Measurements from ENCODE around the gene PBX4. TPM values are rescaled to one million over a fixed set of nuclear protein-coding genes. Genes with fewer than 3 reads are reported as not detected.

The PBX4 gene
- total and polyA plus RNA-seq, 10 of the 15 experiments (the other 5 are each of a cell fraction or from before 2014, with no cell fraction given) = 0.18 to 17.3 (median 4.2) TPM

Other genes with a start within 250 kb of the PBX4 start
Only the 7 nearest of the 12 such genes appear.
- gene NDUFA13, start 102.5 kb downstream of the PBX4 start, total RNA-seq (2014; rRNA removed) = 263 and 284 TPM in 2 replicates
- gene NDUFA13, start 102.5 kb downstream of the PBX4 start, total RNA-seq (2014; rRNA removed; fragmentation: Illumina TruSeq; extraction: Trizol) = 303 and 329 TPM in 2 replicates
- 462 and 473 TPM in 2 replicates for gene NDUFA13, start 102.5 kb downstream of the PBX4 start, total RNA-seq (2021)
- gene NDUFA13, start 102.5 kb downstream of the PBX4 start, polyA plus RNA-seq (2011; rRNA removed) = 282 and 475 TPM in 2 replicates
- gene NDUFA13, start 102.5 kb downstream of the PBX4 start, polyA plus RNA-seq (2014; fragmentation: Illumina TruSeq; extraction: Trizol) = 53.4 and 224 TPM in 2 replicates
- gene NDUFA13, start 102.5 kb downstream of the PBX4 start, polyA plus RNA-seq (2014; fragmentation: Nextera tagmentation; extraction: Ambion mirVana) = 100 to 1,000 TPM; 232 to 449 TPM
- 528 and 564 TPM in 2 replicates for gene NDUFA13, start 102.5 kb downstream of the PBX4 start, polyA plus RNA-seq (2014; rRNA removed)
- gene NDUFA13, start 102.5 kb downstream of the PBX4 start, polyA plus RNA-seq (2016; fragmentation: Nextera tagmentation; extraction: Ambion mirVana) = 100 to 1,000 TPM; 566 to 586 TPM
- 0.96 and 0.98 TPM in 2 replicates for gene YJEFN3, start 89.8 kb downstream of the PBX4 start, total RNA-seq (2014; rRNA removed)
- 1.2 and 1.4 TPM in 2 replicates for gene YJEFN3, start 89.8 kb downstream of the PBX4 start, total RNA-seq (2014; rRNA removed; fragmentation: Illumina TruSeq; extraction: Trizol)
- gene YJEFN3, start 89.8 kb downstream of the PBX4 start, total RNA-seq (2021) = 5.6 and 5.9 TPM in 2 replicates
- gene YJEFN3, start 89.8 kb downstream of the PBX4 start, polyA plus RNA-seq (2011; rRNA removed) = 2.4 and 2.6 TPM in 2 replicates
- 4.6 and 5.2 TPM in 2 replicates for gene YJEFN3, start 89.8 kb downstream of the PBX4 start, polyA plus RNA-seq (2014; fragmentation: Illumina TruSeq; extraction: Trizol)
- under 1 TPM; 0.05 to 0.08 TPM for gene YJEFN3, start 89.8 kb downstream of the PBX4 start, polyA plus RNA-seq (2014; fragmentation: Nextera tagmentation; extraction: Ambion mirVana)
- gene YJEFN3, start 89.8 kb downstream of the PBX4 start, polyA plus RNA-seq (2014; rRNA removed) = 5.5 and 6.2 TPM in 2 replicates
- 1 to 10 TPM; 6.3 to 6.9 TPM for gene YJEFN3, start 89.8 kb downstream of the PBX4 start, polyA plus RNA-seq (2016; fragmentation: Nextera tagmentation; extraction: Ambion mirVana)
- 0.06 TPM in 1 of 2 replicates, not detected in the other for gene CILP2, start 80.4 kb downstream of the PBX4 start, total RNA-seq (2014; rRNA removed)
- gene CILP2, start 80.4 kb downstream of the PBX4 start, total RNA-seq (2014; rRNA removed; fragmentation: Illumina TruSeq; extraction: Trizol) = not detected in 2 replicates
- 0.05 TPM in 1 of 2 replicates, not detected in the other for gene CILP2, start 80.4 kb downstream of the PBX4 start, total RNA-seq (2021)
- gene CILP2, start 80.4 kb downstream of the PBX4 start, polyA plus RNA-seq (2011; rRNA removed) = not detected in 2 replicates
- gene CILP2, start 80.4 kb downstream of the PBX4 start, polyA plus RNA-seq (2014; fragmentation: Illumina TruSeq; extraction: Trizol) = not detected in 2 replicates
- gene CILP2, start 80.4 kb downstream of the PBX4 start, polyA plus RNA-seq (2014; fragmentation: Nextera tagmentation; extraction: Ambion mirVana) = not detected
- gene CILP2, start 80.4 kb downstream of the PBX4 start, polyA plus RNA-seq (2014; rRNA removed) = 0.08 TPM in 1 of 2 replicates, not detected in the other
- gene CILP2, start 80.4 kb downstream of the PBX4 start, polyA plus RNA-seq (2016; fragmentation: Nextera tagmentation; extraction: Ambion mirVana) = under 1 TPM in 1 of 2 experiments, not detected in 1; 0.05 TPM
- 9.4 and 11.3 TPM in 2 replicates for gene LPAR2, start 9.5 kb upstream of the PBX4 start, total RNA-seq (2014; rRNA removed)
- gene LPAR2, start 9.5 kb upstream of the PBX4 start, total RNA-seq (2014; rRNA removed; fragmentation: Illumina TruSeq; extraction: Trizol) = 5.0 and 6.3 TPM in 2 replicates
- gene LPAR2, start 9.5 kb upstream of the PBX4 start, total RNA-seq (2021) = 19.0 and 22.9 TPM in 2 replicates
- 6.6 and 9.0 TPM in 2 replicates for gene LPAR2, start 9.5 kb upstream of the PBX4 start, polyA plus RNA-seq (2011; rRNA removed)
- 8.6 and 12.6 TPM in 2 replicates for gene LPAR2, start 9.5 kb upstream of the PBX4 start, polyA plus RNA-seq (2014; fragmentation: Illumina TruSeq; extraction: Trizol)
- 1 to 10 TPM in 1 of 2 experiments, under 1 TPM in 1; 0.98 to 3.2 TPM for gene LPAR2, start 9.5 kb upstream of the PBX4 start, polyA plus RNA-seq (2014; fragmentation: Nextera tagmentation; extraction: Ambion mirVana)
- gene LPAR2, start 9.5 kb upstream of the PBX4 start, polyA plus RNA-seq (2014; rRNA removed) = 17.3 and 23.8 TPM in 2 replicates
- gene LPAR2, start 9.5 kb upstream of the PBX4 start, polyA plus RNA-seq (2016; fragmentation: Nextera tagmentation; extraction: Ambion mirVana) = 10 to 100 TPM in 1 of 2 experiments, 1 to 10 TPM in 1; 8.5 to 12.0 TPM
- gene GMIP, start 25.0 kb upstream of the PBX4 start, total RNA-seq (2014; rRNA removed) = 35.1 and 39.6 TPM in 2 replicates
- gene GMIP, start 25.0 kb upstream of the PBX4 start, total RNA-seq (2014; rRNA removed; fragmentation: Illumina TruSeq; extraction: Trizol) = 10.9 and 11.9 TPM in 2 replicates
- gene GMIP, start 25.0 kb upstream of the PBX4 start, total RNA-seq (2021) = 58.4 and 63.5 TPM in 2 replicates
- gene GMIP, start 25.0 kb upstream of the PBX4 start, polyA plus RNA-seq (2011; rRNA removed) = 6.0 and 10.0 TPM in 2 replicates
- gene GMIP, start 25.0 kb upstream of the PBX4 start, polyA plus RNA-seq (2014; fragmentation: Illumina TruSeq; extraction: Trizol) = 16.3 and 20.0 TPM in 2 replicates
- gene GMIP, start 25.0 kb upstream of the PBX4 start, polyA plus RNA-seq (2014; fragmentation: Nextera tagmentation; extraction: Ambion mirVana) = 1 to 10 TPM; 1.5 to 2.8 TPM
- gene GMIP, start 25.0 kb upstream of the PBX4 start, polyA plus RNA-seq (2014; rRNA removed) = 32.9 and 39.9 TPM in 2 replicates
- gene GMIP, start 25.0 kb upstream of the PBX4 start, polyA plus RNA-seq (2016; fragmentation: Nextera tagmentation; extraction: Ambion mirVana) = 10 to 100 TPM; 24.7 to 30.9 TPM
- gene ATP13A1, start 45.0 kb upstream of the PBX4 start, total RNA-seq (2014; rRNA removed) = 33.1 and 38.1 TPM in 2 replicates
- 12.9 and 17.4 TPM in 2 replicates for gene ATP13A1, start 45.0 kb upstream of the PBX4 start, total RNA-seq (2014; rRNA removed; fragmentation: Illumina TruSeq; extraction: Trizol)
- 90.3 and 91.0 TPM in 2 replicates for gene ATP13A1, start 45.0 kb upstream of the PBX4 start, total RNA-seq (2021)
- gene ATP13A1, start 45.0 kb upstream of the PBX4 start, polyA plus RNA-seq (2011; rRNA removed) = 14.0 and 21.4 TPM in 2 replicates
- 13.1 and 21.1 TPM in 2 replicates for gene ATP13A1, start 45.0 kb upstream of the PBX4 start, polyA plus RNA-seq (2014; fragmentation: Illumina TruSeq; extraction: Trizol)
- 1 to 10 TPM in 1 of 2 experiments, under 1 TPM in 1; 0.37 to 1.4 TPM for gene ATP13A1, start 45.0 kb upstream of the PBX4 start, polyA plus RNA-seq (2014; fragmentation: Nextera tagmentation; extraction: Ambion mirVana)
- 51.7 and 68.6 TPM in 2 replicates for gene ATP13A1, start 45.0 kb upstream of the PBX4 start, polyA plus RNA-seq (2014; rRNA removed)
- gene ATP13A1, start 45.0 kb upstream of the PBX4 start, polyA plus RNA-seq (2016; fragmentation: Nextera tagmentation; extraction: Ambion mirVana) = 10 to 100 TPM; 67.8 to 74.3 TPM
- 16.9 and 20.9 TPM in 2 replicates for gene ZNF101, start 50.2 kb upstream of the PBX4 start, total RNA-seq (2014; rRNA removed)
- gene ZNF101, start 50.2 kb upstream of the PBX4 start, total RNA-seq (2014; rRNA removed; fragmentation: Illumina TruSeq; extraction: Trizol) = 25.1 and 28.0 TPM in 2 replicates
- gene ZNF101, start 50.2 kb upstream of the PBX4 start, total RNA-seq (2021) = 22.2 and 22.8 TPM in 2 replicates
- gene ZNF101, start 50.2 kb upstream of the PBX4 start, polyA plus RNA-seq (2011; rRNA removed) = 40.5 and 71.0 TPM in 2 replicates
- gene ZNF101, start 50.2 kb upstream of the PBX4 start, polyA plus RNA-seq (2014; fragmentation: Illumina TruSeq; extraction: Trizol) = 19.3 and 24.1 TPM in 2 replicates
- 10 to 100 TPM; 20.4 to 21.3 TPM for gene ZNF101, start 50.2 kb upstream of the PBX4 start, polyA plus RNA-seq (2014; fragmentation: Nextera tagmentation; extraction: Ambion mirVana)
- gene ZNF101, start 50.2 kb upstream of the PBX4 start, polyA plus RNA-seq (2014; rRNA removed) = 15.2 and 15.9 TPM in 2 replicates
- 10 to 100 TPM; 16.3 to 17.1 TPM for gene ZNF101, start 50.2 kb upstream of the PBX4 start, polyA plus RNA-seq (2016; fragmentation: Nextera tagmentation; extraction: Ambion mirVana)